A673 (cell line): ENCODE data around the gene PPARA. TPM values are rescaled to one million over a fixed set of nuclear protein-coding genes. Genes with fewer than 3 reads are reported as not detected.

ENCODE experiments used
- BruUV-seq: library from RNA; stranded (reverse); fragments of 400-500 nt; replicated peaks from 2 replicates; lab custom pipeline; 2021; lab: Mats Ljungman, UMichigan
- CTCF ChIA-PET: fragments of 300-600 bp; sonication (Branson Sonifier 250); formaldehyde crosslinking; loops from one replicate; lab custom pipeline; 2022; ENCODE audit warnings: antibody characterized with exemption; lab: Charles Lee
- POLR2A ChIA-PET: fragments of 300-600 bp; sonication (Branson Sonifier 250); formaldehyde crosslinking; loops from one replicate; lab custom pipeline; 2022; ENCODE audit warnings: antibody characterized with exemption; ENCODE audit not compliant: low non-redundant PET; lab: Charles Lee
- DNase-seq: peaks from one replicate; pipeline ENCODE4 v3.0.0-alpha.2; 2015; ENCODE audit warnings: low spot score
- H3K27ac ChIP-seq: fragments of 200-600 bp; sonication (generic); 2 replicates; pipeline ENCODE4 v1.5.1; 2016; ENCODE audit warnings: mixed run types, low read depth, mild to moderate bottlenecking, mixed read lengths, antibody characterized with exemption, low read length; ENCODE audit not compliant: poor library complexity, severe bottlenecking
- H3K27me3 ChIP-seq: fragments of 200-600 bp; sonication (generic); replicated peaks from 2 replicates; pipeline ENCODE4 v1.6.1; 2017; ENCODE audit warnings: mixed run types, low read depth, mild to moderate bottlenecking, mixed read lengths, antibody characterized with exemption, low read length; ENCODE audit not compliant: insufficient read depth, poor library complexity
- H3K36me3 ChIP-seq: fragments of 200-600 bp; sonication (generic); 2 replicates; pipeline ENCODE4 v1.6.1; 2016; ENCODE audit warnings: mixed run types, mild to moderate bottlenecking, mixed read lengths, antibody characterized with exemption, low read length; ENCODE audit not compliant: insufficient read depth, poor library complexity, severe bottlenecking
- H3K4me1 ChIP-seq: fragments of 200-600 bp; sonication (generic); 2 replicates; pipeline ENCODE4 v1.6.1; 2017; ENCODE audit warnings: mixed run types, mild to moderate bottlenecking, mixed read lengths, antibody characterized with exemption, low read length; ENCODE audit not compliant: insufficient read depth, poor library complexity, severe bottlenecking
- H3K4me3 ChIP-seq: fragments of 200-600 bp; sonication (generic); 2 replicates; pipeline ENCODE4 v1.5.1; 2016; ENCODE audit warnings: low read depth, mixed run types, mild to moderate bottlenecking, mixed read lengths, low read length; ENCODE audit not compliant: poor library complexity, severe bottlenecking
- H3K9me3 ChIP-seq: fragments of 200-600 bp; sonication (generic); 2 replicates; pipeline ENCODE4 v1.6.1; 2016; ENCODE audit warnings: mixed run types, low read depth, mild to moderate bottlenecking, mixed read lengths, antibody characterized with exemption, low read length; ENCODE audit not compliant: poor library complexity, severe bottlenecking
- CTCF ChIP-seq: fragments of 300-800, 200-600 bp; sonication (generic); conservative IDR thresholded peaks from 2 replicates; pipeline ENCODE4 v1.5.1; 2017; ENCODE audit warnings: low read depth, mild to moderate bottlenecking, antibody characterized with exemption, low read length, moderate library complexity, mixed read lengths
- EZH2 ChIP-seq: fragments of 200-600 bp; sonication (generic); IDR thresholded peaks from 2 replicates; pipeline ENCODE4 v1.6.1; 2017; ENCODE audit warnings: borderline replicate concordance, low read depth, mild to moderate bottlenecking, mixed read lengths, antibody characterized with exemption, low read length; ENCODE audit not compliant: poor library complexity, severe bottlenecking
- intact Hi-C: fragments of 100-400 bp; cut with micrococcal nuclease; formaldehyde crosslinking; loops from one replicate; pipeline ENCODE4 v1.10.0; 2022; ENCODE audit not compliant: unreplicated experiment
- total RNA-seq: library from RNA; stranded (reverse); gene quantifications from 2 replicates; pipeline ENCODE4 v1.2.3, GENCODE V29; 2021

The PPARA gene
- total RNA-seq, 1 experiment from 2014 or later = 2.0 TPM

GRCh38 chr22:46145361-46145851 is 4.9 kb upstream of the PPARA start:
- intact Hi-C loops = no loop called here
- Histone ChIP-seq H3K4me1 (no peaks in the 10 kb centered on the region), H3K27me3 (peaks cover 14% of the 10 kb centered on the region), H3K27ac (no peak overlapping the region), H3K4me3 (no peak overlapping the region), H3K36me3 (no peaks in the 10 kb centered on the region), H3K9me3 (no peaks in the 10 kb centered on the region)
- ChIA-PET CTCF (no interaction called here), POLR2A (no interaction called here)
- TF ChIP-seq EZH2 (no peak), CTCF (no peak)
- no peak for DNase-seq
- BruUV-seq = no TSS peak

GRCh38 chr22:46145896-46146295 is 4.4 kb upstream of the PPARA start:
- ChIA-PET POLR2A (interaction anchor here (0.7 kb wide), 1 partner anchor 85 kb away, joined by 16 read pairs; no protein-coding TSS in a partner anchor), CTCF (no interaction called here)
- H3K36me3 ChIP-seq = no peaks in the 10 kb centered on the region
- intact Hi-C loops = no loop called here
- TF ChIP-seq CTCF (no peak), EZH2 (no peak)
- no peak overlapping the region for H3K4me3 ChIP-seq
- no peak for DNase-seq
- no peaks in the 10 kb centered on the region for H3K9me3 ChIP-seq
- no TSS peak for BruUV-seq
- peaks cover 14% of the 10 kb centered on the region for H3K27me3 ChIP-seq
- no peaks in the 10 kb centered on the region for H3K4me1 ChIP-seq
- H3K27ac ChIP-seq = no peak overlapping the region

GRCh38 chr22:46146329-46146728 is 4.0 kb upstream of the PPARA start:
- Histone ChIP-seq H3K27me3 (peaks cover 14% of the 10 kb centered on the region), H3K4me3 (no peak overlapping the region), H3K27ac (no peak overlapping the region), H3K36me3 (no peaks in the 10 kb centered on the region), H3K9me3 (no peaks in the 10 kb centered on the region), H3K4me1 (peaks cover 3% of the 10 kb centered on the region)
- intact Hi-C loops = no loop called here
- ChIA-PET CTCF (no interaction called here), POLR2A (interaction anchor here (0.7 kb wide), 1 partner anchor 85 kb away, joined by 16 read pairs; no protein-coding TSS in a partner anchor)
- no TSS peak for BruUV-seq
- DNase-seq = no peak
- no peak for TF ChIP-seq EZH2
- no peak for TF ChIP-seq CTCF
